Karpas-422 (cell line): ENCODE data around the gene SGCD. TPM values are rescaled to one million over a fixed set of nuclear protein-coding genes. Genes with fewer than 3 reads are reported as not detected.

Experiments used
- DNase-seq: peaks from one replicate; pipeline ENCODE4 v3.0.0-alpha.2; 2015
- H2AFZ ChIP-seq: fragments of 200-600 bp; sonication (generic); 2 replicates; pipeline ENCODE4 v1.6.1; 2014; ENCODE audit warnings: antibody characterized with exemption, low read length, mixed read lengths
- H3K27ac ChIP-seq: fragments of 200-600 bp; sonication (generic); 2 replicates; pipeline ENCODE4 v1.5.1; 2014; ENCODE audit warnings: mild to moderate bottlenecking, low read length, moderate library complexity
- H3K27me3 ChIP-seq: fragments of 200-600 bp; sonication (generic); 2 replicates; pipeline ENCODE4 v1.6.1; 2014; ENCODE audit warnings: low read length, mixed read lengths
- H3K36me3 ChIP-seq: fragments of 200-600 bp; sonication (generic); 2 replicates; pipeline ENCODE4 v1.6.1; 2014; ENCODE audit warnings: low read length, mixed read lengths; ENCODE audit not compliant: insufficient read depth
- H3K4me1 ChIP-seq: fragments of 200-600 bp; sonication (generic); 2 replicates; pipeline ENCODE4 v1.6.1; 2014; ENCODE audit warnings: mild to moderate bottlenecking, low read length, mixed read lengths
- H3K4me2 ChIP-seq: fragments of 200-600 bp; sonication (generic); 2 replicates; pipeline ENCODE4 v1.6.1; 2014; ENCODE audit warnings: low read length, low read depth, mild to moderate bottlenecking; ENCODE audit not compliant: poor library complexity, severe bottlenecking
- H3K4me3 ChIP-seq: fragments of 200-600 bp; sonication (generic); 2 replicates; pipeline ENCODE4 v1.5.1; 2014; ENCODE audit warnings: mild to moderate bottlenecking, antibody characterized with exemption, low read length, mixed read lengths
- H3K79me2 ChIP-seq: fragments of 200-600 bp; sonication (generic); 2 replicates; pipeline ENCODE4 v1.6.1; 2014; ENCODE audit warnings: mild to moderate bottlenecking, low read length, mixed read lengths
- H3K9ac ChIP-seq: fragments of 200-600 bp; sonication (generic); 2 replicates; pipeline ENCODE4 v1.6.0; 2014; ENCODE audit warnings: low read length
- H3K9me2 ChIP-seq: fragments of 200-600 bp; sonication (generic), shearing (Covaris generic); replicated peaks from 2 replicates; pipeline ENCODE4 v1.6.0; 2014; ENCODE audit warnings: mild to moderate bottlenecking, low read length, moderate library complexity; ENCODE audit not compliant: insufficient read depth
- H3K9me3 ChIP-seq: fragments of 300-700, 200-600 bp; sonication (generic); 2 replicates; pipeline ENCODE4 v1.6.1; 2014; ENCODE audit warnings: low read length, mixed read lengths
- H4K20me1 ChIP-seq: fragments of 200-600 bp; sonication (generic); 2 replicates; pipeline ENCODE4 v1.6.1; 2014; ENCODE audit warnings: mild to moderate bottlenecking, antibody characterized with exemption, low read length, low read depth; ENCODE audit not compliant: insufficient read depth
- total RNA-seq: library from RNA; depleted of rRNA; stranded (reverse); fragments of >200 nt; shearing (Covaris generic); gene quantifications from 2 replicates; pipeline ENCODE4 v1.2.3, GENCODE V29; 2014; ENCODE audit warnings: low replicate concordance

The SGCD gene
- total RNA-seq, 1 experiment from 2014 or later, result not detected

GRCh38 chr5:156707750-156708149 lies 380.8 kb downstream of the SGCD start:
- Histone ChIP-seq H3K27me3 (no peaks in the 10 kb centered on the region), H3K9me3 (no peaks in the 10 kb centered on the region), H3K36me3 (no peaks in the 10 kb centered on the region), H3K9me2 (no peaks in the 10 kb centered on the region), H3K4me2 (no peak overlapping the region), H3K79me2 (no peaks in the 10 kb centered on the region), H3K27ac (no peak overlapping the region), H2AFZ (no peak overlapping the region), H3K4me3 (no peak overlapping the region), H4K20me1 (no peaks in the 10 kb centered on the region), H3K4me1 (no peaks in the 10 kb centered on the region), H3K9ac (no peak overlapping the region)
- DNase-seq, result no peak

- Histone ChIP-seq H3K36me3 (no peaks in the 10 kb centered on the region), H3K4me2 (no peak overlapping the region), H3K79me2 (no peaks in the 10 kb centered on the region), H3K4me3 (no peak overlapping the region), H2AFZ (no peak overlapping the region), H3K9ac (no peak overlapping the region), H3K27me3 (no peaks in the 10 kb centered on the region), H3K4me1 (no peaks in the 10 kb centered on the region), H3K9me2 (no peaks in the 10 kb centered on the region), H3K9me3 (no peaks in the 10 kb centered on the region), H4K20me1 (no peaks in the 10 kb centered on the region), H3K27ac (no peak overlapping the region)
- DNase-seq, result no peak
Measured at GRCh38 chr5:156715287-156715686, 388.3 kb downstream of the SGCD start.

- no peaks in the 10 kb centered on the region for H3K79me2 ChIP-seq
- no peak for DNase-seq
- no peaks in the 10 kb centered on the region for H3K4me1 ChIP-seq
- H3K9me2 ChIP-seq, result no peaks in the 10 kb centered on the region
- H2AFZ ChIP-seq, result no peak overlapping the region
- no peak overlapping the region for H3K4me3 ChIP-seq
- H3K27ac ChIP-seq, result no peak overlapping the region
- no peaks in the 10 kb centered on the region for H3K36me3 ChIP-seq
- H3K9me3 ChIP-seq, result no peaks in the 10 kb centered on the region
- H3K27me3 ChIP-seq, result no peaks in the 10 kb centered on the region
- H3K4me2 ChIP-seq, result no peak overlapping the region
- no peaks in the 10 kb centered on the region for H4K20me1 ChIP-seq
- H3K9ac ChIP-seq, result no peak overlapping the region
Measured at GRCh38 chr5:156716591-156717380, 389.8 kb downstream of the SGCD start.

GRCh38 chr5:156718985-156719384 lies 392.0 kb downstream of the SGCD start:
- Histone ChIP-seq H3K27me3 (0 out of 2 replicates have a peak, but pooled peaks cover 4% of the 10 kb centered on the region), H3K27ac (no peak overlapping the region), H3K4me2 (no peak overlapping the region), H3K9me2 (no peaks in the 10 kb centered on the region), H3K9me3 (no peaks in the 10 kb centered on the region), H3K79me2 (no peaks in the 10 kb centered on the region), H3K36me3 (no peaks in the 10 kb centered on the region), H3K4me3 (no peak overlapping the region), H3K9ac (no peak overlapping the region), H2AFZ (no peak overlapping the region), H3K4me1 (no peaks in the 10 kb centered on the region), H4K20me1 (no peaks in the 10 kb centered on the region)
- no peak for DNase-seq

GRCh38 chr5:156722358-156722757 lies 395.4 kb downstream of the SGCD start:
- 0 out of 2 replicates have a peak, but pooled peaks cover 4% of the 10 kb centered on the region for H3K27me3 ChIP-seq
- H3K9me2 ChIP-seq, result no peaks in the 10 kb centered on the region

GRCh38 chr5:156735477-156735876 lies 408.5 kb downstream of the SGCD start:
- no peak overlapping the region for H2AFZ ChIP-seq
- H3K36me3 ChIP-seq, result no peaks in the 10 kb centered on the region
- no peak overlapping the region for H3K4me2 ChIP-seq
- DNase-seq, result no peak
- H3K9me2 ChIP-seq, result no peaks in the 10 kb centered on the region
- H3K9ac ChIP-seq, result no peak overlapping the region
- H4K20me1 ChIP-seq, result no peaks in the 10 kb centered on the region
- H3K9me3 ChIP-seq, result no peaks in the 10 kb centered on the region
- no peaks in the 10 kb centered on the region for H3K79me2 ChIP-seq
- H3K27me3 ChIP-seq, result no peaks in the 10 kb centered on the region
- no peak overlapping the region for H3K27ac ChIP-seq
- no peaks in the 10 kb centered on the region for H3K4me1 ChIP-seq
- no peak overlapping the region for H3K4me3 ChIP-seq

More at GRCh38 chr5:156722358-156722757, 395.4 kb downstream of the SGCD start:
- Histone ChIP-seq H3K27ac (no peak overlapping the region), H2AFZ (no peak overlapping the region), H3K79me2 (no peaks in the 10 kb centered on the region), H3K4me1 (no peaks in the 10 kb centered on the region), H3K36me3 (no peaks in the 10 kb centered on the region), H3K9me3 (no peaks in the 10 kb centered on the region), H3K9ac (no peak overlapping the region), H3K4me3 (no peak overlapping the region), H3K4me2 (no peak overlapping the region), H4K20me1 (no peaks in the 10 kb centered on the region)
- no peak for DNase-seq

GRCh38 chr5:156741516-156741915 lies 414.6 kb downstream of the SGCD start:
- H3K9me2 ChIP-seq, result no peaks in the 10 kb centered on the region
- H3K4me1 ChIP-seq, result no peaks in the 10 kb centered on the region
- H3K9me3 ChIP-seq, result no peaks in the 10 kb centered on the region
- no peak overlapping the region for H3K27ac ChIP-seq
- H4K20me1 ChIP-seq, result no peaks in the 10 kb centered on the region
- no peak overlapping the region for H3K4me2 ChIP-seq
- H2AFZ ChIP-seq, result no peak overlapping the region
- no peak for DNase-seq
- no peaks in the 10 kb centered on the region for H3K27me3 ChIP-seq
- H3K79me2 ChIP-seq, result no peaks in the 10 kb centered on the region
- H3K4me3 ChIP-seq, result no peak overlapping the region
- H3K9ac ChIP-seq, result no peak overlapping the region
- H3K36me3 ChIP-seq, result no peaks in the 10 kb centered on the region

GRCh38 chr5:156753846-156754245 lies 426.9 kb downstream of the SGCD start:
- no peaks in the 10 kb centered on the region for H3K4me1 ChIP-seq
- no peaks in the 10 kb centered on the region for H3K79me2 ChIP-seq
- no peak overlapping the region for H3K4me2 ChIP-seq
- no peaks in the 10 kb centered on the region for H3K9me3 ChIP-seq
- H3K27ac ChIP-seq, result no peak overlapping the region
- H3K27me3 ChIP-seq, result no peaks in the 10 kb centered on the region
- no peaks in the 10 kb centered on the region for H4K20me1 ChIP-seq
- H3K9me2 ChIP-seq, result no peaks in the 10 kb centered on the region
- H3K36me3 ChIP-seq, result no peaks in the 10 kb centered on the region
- DNase-seq, result no peak
- H3K9ac ChIP-seq, result no peak overlapping the region
- no peak overlapping the region for H3K4me3 ChIP-seq
- H2AFZ ChIP-seq, result no peak overlapping the region
